Left ventricle myocardium superior (tissue), 1 donor: Measurements from ENCODE around the gene PNRC1. TPM values are rescaled to one million over a fixed set of nuclear protein-coding genes. Genes with fewer than 3 reads are reported as not detected.
"Not testable (repeated sequence)": the region's sequence is repeated elsewhere in the genome, so short reads cannot be mapped to it uniquely, and the experiment has no call there.

ENCODE experiments used
- ATAC-seq: fragments of 200-7000 bp; cut with Tn5 transposase; one replicate; pipeline ENCODE4 v1.9.1; 2020; ENCODE audit warnings: mild to moderate bottlenecking, moderate library complexity
- DNase-seq: peaks from one replicate; pipeline ENCODE4 v3.0.0-alpha.2; 2020
- intact Hi-C: fragments of 100-400 bp; cut with micrococcal nuclease; formaldehyde crosslinking; loops from one replicate; pipeline ENCODE4 v1.11.0; 2022
- total RNA-seq: library from RNA; stranded (reverse); fragmentation: NEBNext Ultra II Directional; extraction: Animal tissue kit (Norgen Biotek cat#: 25700); gene quantifications from one replicate; pipeline ENCODE4 v1.2.1, GENCODE V29; 2021
- donor health status: DM: no; HTN: yes; CAD: no; lungs with severe emphysema.

The PNRC1 gene
- total RNA-seq, 1 donor from 2014 or later: 161 TPM

DNA sequence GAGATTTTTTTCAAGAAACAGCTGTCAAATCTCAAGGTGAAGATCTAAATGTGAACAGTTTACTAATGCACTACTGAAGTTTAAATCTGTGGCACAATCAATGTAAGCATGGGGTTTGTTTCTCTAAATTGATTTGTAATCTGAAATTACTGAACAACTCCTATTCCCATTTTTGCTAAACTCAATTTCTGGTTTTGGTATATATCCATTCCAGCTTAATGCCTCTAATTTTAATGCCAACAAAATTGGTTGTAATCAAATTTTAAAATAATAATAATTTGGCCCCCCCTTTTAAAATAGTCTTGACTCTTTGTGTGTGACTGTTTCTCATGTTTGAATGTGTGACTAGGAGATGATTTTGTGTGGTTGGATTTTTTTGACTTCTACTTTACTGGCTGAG is 4.0 kb downstream of the PNRC1 start:
- ATAC-seq: no peak
- DNase-seq: no peak
- intact Hi-C loops: loop anchor here (10.0 kb wide), 2 partner anchors 50 to 100 kb away; no protein-coding TSS in a partner anchor

DNA sequence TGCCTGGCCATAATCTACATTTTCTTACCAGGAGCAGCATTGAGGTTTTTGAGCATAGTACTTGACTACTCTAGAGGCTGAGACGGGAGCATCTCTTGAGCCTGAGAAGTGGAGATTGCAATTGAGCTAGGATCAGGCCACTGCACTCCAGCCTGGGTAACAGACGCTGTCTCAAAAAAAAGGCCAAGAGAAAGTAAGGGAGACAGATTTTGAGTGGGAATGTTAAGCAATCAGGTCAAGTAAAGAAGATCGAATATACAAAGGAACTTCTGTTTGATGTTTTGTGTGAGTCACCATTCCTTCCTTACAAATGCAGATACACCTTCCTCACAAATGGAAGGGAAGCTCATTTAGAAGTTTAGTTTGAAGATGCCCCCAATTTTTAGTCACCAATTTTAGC is 4.4 kb downstream of the PNRC1 start:
- intact Hi-C loops: loop anchor here (10.0 kb wide), 2 partner anchors 50 to 100 kb away; no protein-coding TSS in a partner anchor
- no peak for ATAC-seq

GRCh38 chr6:89085409-89086205 is 5.1 kb downstream of the PNRC1 start:
- ATAC-seq (no peak), DNase-seq (no peak)
- intact Hi-C loops: loop anchor here (10.0 kb wide), 2 partner anchors 51 to 101 kb away; no protein-coding TSS in a partner anchor

More for the DNA sequence above, 4.4 kb downstream of the PNRC1 start:
- no peak for DNase-seq

DNA sequence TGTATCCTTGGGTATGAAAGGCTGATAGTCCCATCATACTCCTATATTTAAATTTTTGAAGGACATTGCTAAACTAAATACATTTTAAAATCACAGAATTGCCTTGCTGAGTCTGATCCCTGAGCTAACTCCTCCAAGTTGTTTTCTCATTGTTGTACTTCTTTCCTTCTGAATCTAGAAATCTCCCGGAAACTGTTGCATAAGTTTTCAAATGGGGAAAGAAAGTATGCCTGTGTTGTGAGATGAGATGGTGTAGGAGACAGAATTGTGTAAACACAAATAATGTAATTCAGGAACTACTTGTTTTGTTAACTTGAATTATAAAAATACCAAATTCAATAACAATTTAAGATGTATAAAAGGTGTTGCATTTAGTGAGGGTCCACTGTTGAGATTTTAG is 7.3 kb downstream of the PNRC1 start:
- intact Hi-C loops: loop anchor here (10.0 kb wide), 2 partner anchors 53 to 103 kb away; no protein-coding TSS in a partner anchor
- ATAC-seq (no peak), DNase-seq (no peak)

- ATAC-seq: no peak
- intact Hi-C loops: no loop called here
- no peak for DNase-seq
Observed at GRCh38 chr6:89098461-89098860, 17.9 kb downstream of the PNRC1 start.

DNA sequence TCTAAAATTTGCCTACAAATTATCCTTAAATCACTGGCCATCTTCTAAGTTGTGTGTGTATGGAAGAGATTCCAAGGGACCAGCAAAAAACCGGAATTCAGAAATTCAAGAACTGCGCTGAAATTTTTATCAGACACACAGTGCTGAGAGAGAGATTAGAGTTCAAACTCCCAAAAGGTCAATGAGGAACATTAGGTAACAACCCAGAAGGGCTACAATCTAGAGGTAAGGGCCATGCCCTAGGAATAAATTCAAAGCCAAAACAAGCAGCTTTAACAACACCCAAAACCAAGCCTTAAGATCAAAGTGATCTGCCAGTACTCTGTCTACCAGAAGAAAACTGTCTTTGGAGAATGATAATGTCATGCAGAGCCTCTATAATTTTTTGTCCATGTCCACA is 19.6 kb downstream of the PNRC1 start:
- intact Hi-C loops: no loop called here
- DNase-seq (no peak), ATAC-seq (no peak)

GRCh38 chr6:89110284-89110683 is 29.7 kb downstream of the PNRC1 start:
- intact Hi-C loops: no loop called here
- DNase-seq: no peak
- no peak for ATAC-seq

DNA sequence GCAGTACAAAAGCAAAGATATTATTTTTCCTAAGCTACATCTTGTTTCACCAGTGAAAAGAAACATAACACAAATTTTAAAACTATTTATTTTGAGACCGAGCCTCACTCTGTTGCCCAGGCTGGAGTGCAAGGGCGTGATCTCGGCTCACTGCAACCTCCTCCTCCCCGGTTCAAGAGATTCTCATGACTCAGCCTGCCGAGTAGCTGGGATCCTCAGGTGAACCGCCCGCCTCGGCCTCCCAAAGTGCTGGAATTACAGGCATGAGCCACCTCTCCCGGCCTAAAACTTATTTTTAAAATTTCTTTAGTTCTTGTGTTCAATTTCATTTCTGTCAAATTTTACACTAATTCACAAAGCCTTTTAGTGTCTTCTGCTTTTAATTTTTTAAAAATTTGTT is 31.4 kb downstream of the PNRC1 start:
- ATAC-seq (no peak), DNase-seq (no peak)
- intact Hi-C loops: no loop called here

- intact Hi-C loops: no loop called here
- ATAC-seq (no peak), DNase-seq (no peak)
Observed at GRCh38 chr6:89116702-89117101, 36.2 kb downstream of the PNRC1 start.

GRCh38 chr6:89117211-89118108 is 36.9 kb downstream of the PNRC1 start, which contains the start of gene SRSF12:
Gene SRSF12 (minus strand): TSS chr6:89118071. CDS start chr6:89117887, 184 bp downstream.
- peak; percentile 69 for DNase-seq
- ATAC-seq: peak; percentile 92
- intact Hi-C loops: no loop called here

DNA sequence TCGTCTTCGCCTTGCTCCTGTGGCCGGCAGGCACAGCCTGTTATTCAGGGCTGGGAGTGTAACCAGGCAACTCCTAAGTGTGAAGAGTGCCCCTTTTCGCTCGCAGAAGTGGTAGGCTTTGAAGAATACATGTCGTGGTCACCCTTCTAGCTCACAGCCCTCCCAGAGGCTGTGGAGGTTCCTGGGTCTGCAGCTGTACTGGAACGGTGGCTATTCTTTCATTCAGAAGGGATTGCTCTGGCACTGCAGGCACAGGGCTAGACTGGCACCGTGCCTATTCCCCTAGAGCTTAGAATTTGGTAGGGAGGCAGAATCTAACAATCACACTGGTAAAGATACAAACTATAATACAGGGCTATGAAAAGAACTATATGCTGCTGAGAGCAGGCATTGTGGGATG is 38.4 kb downstream of the PNRC1 start:
- ATAC-seq (no peak), DNase-seq (no peak)
- intact Hi-C loops: no loop called here

- intact Hi-C loops: loop anchor here (5.0 kb wide), 1 partner anchor 122 kb away; no protein-coding TSS in a partner anchor
- DNase-seq: no peak
- ATAC-seq: no peak
Observed at GRCh38 chr6:89120371-89120770, 39.8 kb downstream of the PNRC1 start.

- intact Hi-C loops: loop anchor here (5.0 kb wide), 1 partner anchor 120 kb away; no protein-coding TSS in a partner anchor
- ATAC-seq (no peak), DNase-seq (no peak)
Observed at GRCh38 chr6:89121934-89122333, 41.4 kb downstream of the PNRC1 start.

- DNase-seq (no peak), ATAC-seq (peak; percentile 54)
- intact Hi-C loops: loop anchor here (5.0 kb wide), 1 partner anchor 120 kb away; no protein-coding TSS in a partner anchor
Observed at GRCh38 chr6:89122625-89123024, 42.1 kb downstream of the PNRC1 start.

GRCh38 chr6:89128256-89128671 is 47.7 kb downstream of the PNRC1 start:
- ATAC-seq, DNase-seq, intact Hi-C loops: not testable (repeated sequence)

GRCh38 chr6:89131599-89131998 is 51.0 kb downstream of the PNRC1 start:
- ATAC-seq (no peak), DNase-seq (no peak)
- intact Hi-C loops: no loop called here

- ATAC-seq (no peak), DNase-seq (no peak)
- intact Hi-C loops: no loop called here
Observed at GRCh38 chr6:89132057-89132456, 51.5 kb downstream of the PNRC1 start.

- intact Hi-C loops: no loop called here
- DNase-seq (no peak), ATAC-seq (no peak)
Observed at GRCh38 chr6:89133981-89134380, 53.4 kb downstream of the PNRC1 start.

- ATAC-seq: no peak
- intact Hi-C loops: no loop called here
- no peak for DNase-seq
Observed at GRCh38 chr6:89134723-89135122, 54.2 kb downstream of the PNRC1 start.
